OCI-M2 (cell line): ENCODE results near the gene RAPGEF1.
A peak's percentile ranks its signal among the peaks of the same experiment; 100 is the strongest.

Experiments
- DNase-seq: peaks from one replicate; lab custom pipeline; 2025; ENCODE audit not compliant: unreplicated experiment; lab: John Stamatoyannopoulos, UW

RAPGEF1 gene

GRCh38 chr9:131748411-131748955, 8.6 kb upstream of the RAPGEF1 start:
- DNase-seq: no peak

- peak; percentile 17 for DNase-seq
Measured at GRCh38 chr9:131747352-131747751, 7.5 kb upstream of the RAPGEF1 start.

- DNase-seq: no peak
Measured at GRCh38 chr9:131745610-131746009, 5.7 kb upstream of the RAPGEF1 start.

GRCh38 chr9:131744720-131745201, 4.9 kb upstream of the RAPGEF1 start:
- DNase-seq: no peak

- no peak for DNase-seq
Measured at GRCh38 chr9:131744171-131744719, 4.4 kb upstream of the RAPGEF1 start.

GRCh38 chr9:131743501-131743900, 3.6 kb upstream of the RAPGEF1 start:
- DNase-seq: no peak

GRCh38 chr9:131743096-131743495, 3.2 kb upstream of the RAPGEF1 start:
- no peak for DNase-seq

- DNase-seq: no peak
Measured at GRCh38 chr9:131740898-131741297, 1.0 kb upstream of the RAPGEF1 start.

- DNase-seq: no peak
Measured at GRCh38 chr9:131739133-131739958, 530 bp downstream of the RAPGEF1 start.

- no peak for DNase-seq
Measured at GRCh38 chr9:131738293-131739132, 1.4 kb downstream of the RAPGEF1 start.

GRCh38 chr9:131737426-131737825, 2.5 kb downstream of the RAPGEF1 start:
- no peak for DNase-seq

- DNase-seq: no peak
Measured at GRCh38 chr9:131736431-131736830, 3.4 kb downstream of the RAPGEF1 start.

- no peak for DNase-seq
Measured at GRCh38 chr9:131735238-131736128, 4.4 kb downstream of the RAPGEF1 start.

- DNase-seq: no peak
Measured at GRCh38 chr9:131734781-131735180, 5.1 kb downstream of the RAPGEF1 start.

GRCh38 chr9:131734165-131734610, 5.7 kb downstream of the RAPGEF1 start:
- DNase-seq: no peak

GRCh38 chr9:131733541-131734061, 6.3 kb downstream of the RAPGEF1 start:
- DNase-seq: no peak

GRCh38 chr9:131732636-131733289, 7.1 kb downstream of the RAPGEF1 start:
- no peak for DNase-seq

- DNase-seq: no peak
Measured at GRCh38 chr9:131732061-131732526, 7.8 kb downstream of the RAPGEF1 start.

- no peak for DNase-seq
Measured at GRCh38 chr9:131731644-131732043, 8.2 kb downstream of the RAPGEF1 start.
